SK-N-SH (cell line): Measurements from ENCODE around the gene SEPTIN2. TPM values are rescaled to one million over a fixed set of nuclear protein-coding genes. Genes with fewer than 3 reads are reported as not detected.

ENCODE experiments used
- CTCF ChIA-PET: fragments of 300-600, 350-600 bp; formaldehyde crosslinking; extraction: SDS; loops from one replicate; lab custom pipeline; 2021; lab: Yijun Ruan, JAX
- POLR2A ChIA-PET: fragments of 350-600 bp; sonication (Branson Sonifier 250); formaldehyde crosslinking; extraction: SDS; loops from one replicate; lab custom pipeline; 2020; ENCODE audit warnings: antibody characterized with exemption, inconsistent platforms; lab: Yijun Ruan, JAX
- DNase-seq: peaks from one replicate; pipeline ENCODE4 v3.0.0; 2012
- H2AFZ ChIP-seq: fragments of 200-600 bp; sonication (generic); 2 replicates; pipeline ENCODE4 v1.8.1; 2016; ENCODE audit warnings: antibody characterized with exemption, mild to moderate bottlenecking, low read depth
- H3F3A ChIP-seq: fragments of 200-600 bp; sonication (generic); replicated peaks from 2 replicates; pipeline ENCODE3; 2016; ENCODE audit warnings: antibody characterized with exemption, mild to moderate bottlenecking; ENCODE audit not compliant: insufficient read depth
- H3K27ac ChIP-seq, 2 experiments: fragments of 200-500 bp in 1 of 2; fragments of 200-600 bp in 1 of 2; sonication (Bioruptor generic) in 1 of 2; sonication (generic), shearing (Covaris generic) in 1 of 2; 2 replicates each; pipeline versions ENCODE4 v1.5.1 to v1.6.1; 2014 to 2016; ENCODE audit warnings: low read depth in 2 of 2, inconsistent platforms in 1 of 2, low read length in 1 of 2, mild to moderate bottlenecking in 1 of 2, mixed read lengths in 1 of 2
- H3K27me3 ChIP-seq: fragments of 200-600 bp; sonication (generic), shearing (Covaris generic); 2 replicates; pipeline ENCODE4 v1.6.1; 2016; ENCODE audit warnings: mixed run types; ENCODE audit not compliant: insufficient read depth
- H3K36me3 ChIP-seq, 2 experiments: fragments of 200-500 bp in 1 of 2; fragments of 200-600 bp in 1 of 2; sonication (Bioruptor generic) in 1 of 2; sonication (generic) in 1 of 2; replicated peaks in 1 of 2; 2 replicates each; pipeline versions ENCODE3 to v1.5.1; 2014 to 2016; ENCODE audit warnings: low read length in 1 of 2, mild to moderate bottlenecking in 1 of 2; ENCODE audit not compliant: insufficient read depth in 2 of 2, control insufficient read depth in 1 of 2
- H3K4me1 ChIP-seq, 2 experiments: fragments of 200-500 bp in 1 of 2; fragments of 200-600 bp in 1 of 2; sonication (Bioruptor generic) in 1 of 2; sonication (generic), shearing (Covaris generic) in 1 of 2; 2 replicates each; pipeline versions ENCODE4 v1.5.1 to v1.6.1; 2014 to 2016; ENCODE audit warnings: low read depth in 1 of 2, low read length in 1 of 2, mixed run types in 1 of 2; ENCODE audit not compliant: insufficient read depth in 2 of 2, control insufficient read depth in 1 of 2
- H3K4me2 ChIP-seq: fragments of 200-600 bp; sonication (generic), shearing (Covaris generic); 2 replicates; pipeline ENCODE4 v1.6.1; 2017; ENCODE audit warnings: mixed run types
- H3K4me3 ChIP-seq, 2 experiments: fragments of 200-500 bp in 1 of 2; fragments of 200-600 bp in 1 of 2; sonication (Bioruptor generic) in 1 of 2; sonication (generic), shearing (Covaris generic) in 1 of 2; 2 replicates each; pipeline versions ENCODE4 v1.5.1 to v1.8.1; 2014 to 2016; ENCODE audit warnings: low read depth in 2 of 2, inconsistent platforms in 1 of 2, low read length in 1 of 2, mild to moderate bottlenecking in 1 of 2, mixed read lengths in 1 of 2, moderate library complexity in 1 of 2
- H3K79me2 ChIP-seq: fragments of 200-600 bp; sonication (generic); 2 replicates; pipeline ENCODE4 v1.8.1; 2017; ENCODE audit warnings: mild to moderate bottlenecking; ENCODE audit not compliant: insufficient read depth
- H3K9ac ChIP-seq: fragments of 200-600 bp; sonication (generic); 2 replicates; pipeline ENCODE4 v1.6.1; 2017; ENCODE audit warnings: mixed run types
- H3K9me2 ChIP-seq: fragments of 200-600 bp; sonication (generic); 2 replicates; pipeline ENCODE4 v1.6.1; 2017; ENCODE audit warnings: mixed run types
- H3K9me3 ChIP-seq: fragments of 200-600 bp; sonication (generic); 2 replicates; pipeline ENCODE4 v1.6.1; 2017; ENCODE audit warnings: mixed run types, mild to moderate bottlenecking, moderate library complexity
- H4K20me1 ChIP-seq: fragments of 200-600 bp; sonication (generic); 2 replicates; pipeline ENCODE4 v1.6.1; 2017; ENCODE audit warnings: mild to moderate bottlenecking, mixed run types; ENCODE audit not compliant: insufficient read depth
- CHD2 ChIP-seq: fragments of 150-350 bp; IDR thresholded peaks from 2 replicates; pipeline ENCODE4 v1.6.1; 2018; ENCODE audit warnings: low read length; ENCODE audit not compliant: partially characterized antibody
- ELF1 ChIP-seq: IDR thresholded peaks from 2 replicates; pipeline ENCODE4 v1.4.0; 2012
- EZH2phosphoT487 ChIP-seq: fragments of 200-600 bp; sonication (generic); IDR thresholded peaks from 2 replicates; pipeline ENCODE4 v1.6.1; 2017; ENCODE audit warnings: low read depth, mixed run types, mild to moderate bottlenecking, antibody characterized with exemption, moderate library complexity, borderline replicate concordance
- FOSL2 ChIP-seq: IDR thresholded peaks from 2 replicates; pipeline ENCODE4 v1.4.0; 2012; ENCODE audit warnings: low read depth, mild to moderate bottlenecking, moderate library complexity, borderline replicate concordance
- GABPA ChIP-seq: IDR thresholded peaks from 2 replicates; pipeline ENCODE4 v1.4.0; 2012; ENCODE audit warnings: low read depth, mild to moderate bottlenecking
- GATA2 ChIP-seq: sonication (generic); formaldehyde crosslinking; IDR thresholded peaks from 2 replicates; pipeline ENCODE4 v1.5.0; 2020; ENCODE audit warnings: mild to moderate bottlenecking, missing genetic modification reagents
- JUND ChIP-seq: IDR thresholded peaks from 2 replicates; pipeline ENCODE4 v1.4.0; 2012
- MEF2A ChIP-seq: IDR thresholded peaks from 2 replicates; pipeline ENCODE4 v1.4.0; 2012; ENCODE audit warnings: low read depth, borderline replicate concordance
- MXI1 ChIP-seq: IDR thresholded peaks from 2 replicates; pipeline ENCODE4 v1.6.1; 2012; ENCODE audit warnings: mild to moderate bottlenecking, low read depth, low read length, improper control_type of control experiment
- NFIC ChIP-seq: IDR thresholded peaks from 2 replicates; pipeline ENCODE4 v1.4.0; 2012; ENCODE audit warnings: borderline replicate concordance
- NRF1 ChIP-seq: IDR thresholded peaks from 2 replicates; pipeline ENCODE4 v1.6.1; 2012; ENCODE audit warnings: low read depth, mild to moderate bottlenecking, low read length
- RAD21 ChIP-seq: IDR thresholded peaks from 2 replicates; pipeline ENCODE4 v1.6.1; 2012; ENCODE audit warnings: mild to moderate bottlenecking, low read length
- RFX5 ChIP-seq: IDR thresholded peaks from 2 replicates; pipeline ENCODE4 v1.6.1; 2012; ENCODE audit warnings: mild to moderate bottlenecking, improper control_type of control experiment, low read length
- SMC3 ChIP-seq: IDR thresholded peaks from 2 replicates; pipeline ENCODE4 v1.6.1; 2012; ENCODE audit warnings: low read depth, low read length, improper control_type of control experiment
- TEAD4 ChIP-seq: IDR thresholded peaks from 2 replicates; pipeline ENCODE4 v1.4.0; 2012; ENCODE audit warnings: mild to moderate bottlenecking, borderline replicate concordance; ENCODE audit not compliant: insufficient read depth
- YY1 ChIP-seq: IDR thresholded peaks from 2 replicates; pipeline ENCODE4 v1.4.0; 2012; ENCODE audit warnings: low read depth, mild to moderate bottlenecking
- WGBS: methylation state at CpG from one replicate; pipeline ENCODE4 v1.1.6; 2017; ENCODE audit warnings: low lambda C conversion rate; 5-methylcytosine and 5-hydroxymethylcytosine counted together
- polyA plus RNA-seq, 3 experiments: library from polyadenylated mRNA; depleted of rRNA; stranded (reverse); fragments of >200 nt; gene quantifications; 2 replicates each; pipeline ENCODE4 v1.2.3, GENCODE V29; 2012
- TF ChIP-seq, protein P1 (sequence below): IDR thresholded peaks from 2 replicates; pipeline ENCODE4 v1.4.0; 2012; ENCODE audit warnings: low read depth
- TF ChIP-seq, protein P2 (sequence below): fragments of 150-350 bp; IDR thresholded peaks from 2 replicates; pipeline ENCODE4 v1.6.1; 2016; ENCODE audit warnings: mild to moderate bottlenecking, low read depth, low read length
- TF ChIP-seq, protein P3 (sequence below): IDR thresholded peaks from 2 replicates; pipeline ENCODE4; 2012
- TF ChIP-seq, protein P4 (sequence below): fragments of 150-350 bp; IDR thresholded peaks from 2 replicates; pipeline ENCODE4 v1.6.1; 2017; ENCODE audit warnings: antibody characterized with exemption, low read length, low read depth, borderline replicate concordance

The SEPTIN2 gene
- polyA plus RNA-seq, 1 of the 3 experiments (the other 2 are of a cell fraction), result 226 TPM

DNA sequence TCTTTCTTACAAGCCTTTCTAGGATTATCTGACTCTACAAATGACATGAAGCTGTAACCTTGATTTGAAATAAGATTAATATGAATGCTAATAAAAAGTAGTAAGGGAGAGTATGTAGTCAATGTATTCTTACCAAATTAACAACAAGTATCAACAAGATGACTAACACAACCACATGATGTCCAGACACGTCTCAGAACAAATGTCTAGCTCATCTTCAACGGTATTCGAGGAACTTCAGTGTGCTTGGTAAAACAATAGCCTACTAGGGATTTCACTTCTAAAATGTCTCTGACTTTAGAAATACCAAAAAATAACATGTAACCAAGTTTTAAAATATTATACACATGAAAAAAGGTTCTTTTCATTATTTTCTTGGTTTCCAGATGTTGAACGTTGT, 3.6 kb upstream of the SEPTIN2 start:
- whole genome bisulfite sequencing, result 82% methylated on average over 4 of the region's 4 CpGs
- H3K4me2 ChIP-seq, result no peak overlapping the region
- peaks cover 51% of the 10 kb centered on the region for H4K20me1 ChIP-seq

More for the DNA sequence above, 3.6 kb upstream of the SEPTIN2 start:
- H3K4me3 ChIP-seq, result no peak overlapping the region
- no peak overlapping the region for H2AFZ ChIP-seq
- peaks cover 92% of the 10 kb centered on the region for H3K79me2 ChIP-seq
- H3K27ac ChIP-seq, result no peak overlapping the region; a peak in 1 of 4 replicates
- peaks cover under 1 to 4% of the 10 kb centered on the region in 2 experiments for H3K36me3 ChIP-seq
- ChIA-PET CTCF (interaction anchor here (0.7 to 1.1 kb wide), 2 partner anchors 54 to 219 kb away, joined by 3 read pairs; no protein-coding TSS in a partner anchor), POLR2A (no interaction called here)
- H3K4me1 ChIP-seq, result peaks cover 0 to 15% of the 10 kb centered on the region in 2 experiments; a peak in 2 of 4 replicates
- no peak for DNase-seq
- no peaks in the 10 kb centered on the region for H3K27me3 ChIP-seq
- no peaks in the 10 kb centered on the region for H3K9me2 ChIP-seq
- H3K9me3 ChIP-seq, result no peaks in the 10 kb centered on the region
- H3K9ac ChIP-seq, result no peak overlapping the region
- TF ChIP-seq GATA2 (CRISPR knock-in tag) (no peak), YY1 (no peak), CHD2 (no peak), FOSL2 (no peak), EZH2phosphoT487 (no peak), GABPA (no peak), MXI1 (no peak), NRF1 (no peak), NFIC (no peak), SMC3 (no peak), JUND (no peak), MEF2A (no peak), RFX5 (no peak), ELF1 (no peak), TEAD4 (no peak), RAD21 (no peak)
- TF ChIP-seq, protein P1, sequence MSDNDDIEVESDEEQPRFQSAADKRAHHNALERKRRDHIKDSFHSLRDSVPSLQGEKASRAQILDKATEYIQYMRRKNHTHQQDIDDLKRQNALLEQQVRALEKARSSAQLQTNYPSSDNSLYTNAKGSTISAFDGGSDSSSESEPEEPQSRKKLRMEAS, result no peak
- TF ChIP-seq, protein P2, sequence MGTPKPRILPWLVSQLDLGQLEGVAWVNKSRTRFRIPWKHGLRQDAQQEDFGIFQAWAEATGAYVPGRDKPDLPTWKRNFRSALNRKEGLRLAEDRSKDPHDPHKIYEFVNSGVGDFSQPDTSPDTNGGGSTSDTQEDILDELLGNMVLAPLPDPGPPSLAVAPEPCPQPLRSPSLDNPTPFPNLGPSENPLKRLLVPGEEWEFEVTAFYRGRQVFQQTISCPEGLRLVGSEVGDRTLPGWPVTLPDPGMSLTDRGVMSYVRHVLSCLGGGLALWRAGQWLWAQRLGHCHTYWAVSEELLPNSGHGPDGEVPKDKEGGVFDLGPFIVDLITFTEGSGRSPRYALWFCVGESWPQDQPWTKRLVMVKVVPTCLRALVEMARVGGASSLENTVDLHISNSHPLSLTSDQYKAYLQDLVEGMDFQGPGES, result no peak
- TF ChIP-seq, protein P3, sequence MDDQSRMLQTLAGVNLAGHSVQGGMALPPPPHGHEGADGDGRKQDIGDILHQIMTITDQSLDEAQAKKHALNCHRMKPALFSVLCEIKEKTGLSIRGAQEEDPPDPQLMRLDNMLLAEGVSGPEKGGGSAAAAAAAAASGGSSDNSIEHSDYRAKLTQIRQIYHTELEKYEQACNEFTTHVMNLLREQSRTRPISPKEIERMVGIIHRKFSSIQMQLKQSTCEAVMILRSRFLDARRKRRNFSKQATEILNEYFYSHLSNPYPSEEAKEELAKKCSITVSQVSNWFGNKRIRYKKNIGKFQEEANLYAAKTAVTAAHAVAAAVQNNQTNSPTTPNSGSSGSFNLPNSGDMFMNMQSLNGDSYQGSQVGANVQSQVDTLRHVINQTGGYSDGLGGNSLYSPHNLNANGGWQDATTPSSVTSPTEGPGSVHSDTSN, result no peak
- TF ChIP-seq, protein P4, sequence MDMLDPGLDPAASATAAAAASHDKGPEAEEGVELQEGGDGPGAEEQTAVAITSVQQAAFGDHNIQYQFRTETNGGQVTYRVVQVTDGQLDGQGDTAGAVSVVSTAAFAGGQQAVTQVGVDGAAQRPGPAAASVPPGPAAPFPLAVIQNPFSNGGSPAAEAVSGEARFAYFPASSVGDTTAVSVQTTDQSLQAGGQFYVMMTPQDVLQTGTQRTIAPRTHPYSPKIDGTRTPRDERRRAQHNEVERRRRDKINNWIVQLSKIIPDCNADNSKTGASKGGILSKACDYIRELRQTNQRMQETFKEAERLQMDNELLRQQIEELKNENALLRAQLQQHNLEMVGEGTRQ, result no peak
- H3F3A ChIP-seq, result peaks cover 12% of the 10 kb centered on the region
